Keratinocyte (primary cell): Measurements from ENCODE around the gene TANGO2. TPM values are rescaled to one million over a fixed set of nuclear protein-coding genes. Genes with fewer than 3 reads are reported as not detected.

Source experiments
- DNase-seq: peaks from one replicate; pipeline ENCODE4 v3.0.0-alpha.2; 2011; ENCODE audit warnings: low read depth, missing footprints, low spot score
- FAIRE-seq: peaks from 2 replicates; lab custom pipeline; 2011; peaks lifted over from hg19 to GRCh38; lab: Jason Lieb, UNC
- H2AFZ ChIP-seq: 2 replicates; pipeline ENCODE4 v1.6.0; 2012; ENCODE audit warnings: low read length, control low read depth, inconsistent platforms; ENCODE audit not compliant: control insufficient read depth
- H3K27ac ChIP-seq: 2 replicates; pipeline ENCODE4 v1.5.1; 2011; ENCODE audit warnings: low read length; ENCODE audit not compliant: control insufficient read depth, insufficient read depth
- H3K27me3 ChIP-seq: 3 replicates; pipeline ENCODE4 v1.6.0; 2011; ENCODE audit warnings: low read length; ENCODE audit not compliant: control insufficient read depth, insufficient read depth; ENCODE audit errors: extremely low read depth
- H3K36me3 ChIP-seq, 2 experiments: 2 replicates in 1 of 2; 3 replicates in 1 of 2; pipeline ENCODE4 v1.5.1; 2011; ENCODE audit warnings: low read length in 2 of 2, mild to moderate bottlenecking in 1 of 2; ENCODE audit not compliant: control insufficient read depth in 2 of 2, insufficient read depth in 2 of 2; ENCODE audit errors: extremely low read depth in 1 of 2
- H3K4me1 ChIP-seq: 3 replicates; pipeline ENCODE4 v1.5.1; 2011; ENCODE audit warnings: low read length; ENCODE audit not compliant: control insufficient read depth, insufficient read depth; ENCODE audit errors: extremely low read depth
- H3K4me2 ChIP-seq: 3 replicates; pipeline ENCODE4 v1.6.0; 2011; ENCODE audit warnings: low read depth, low read length; ENCODE audit not compliant: control insufficient read depth, insufficient read depth; ENCODE audit errors: extremely low read depth
- H3K4me3 ChIP-seq, 3 experiments: fragments of 200-600 bp in 1 of 3; sonication (generic) in 1 of 3; 2 replicates in 2 of 3; 3 replicates in 1 of 3; pipeline ENCODE4 v1.5.1; 2011 to 2016; ENCODE audit warnings: low read length in 3 of 3, mild to moderate bottlenecking in 3 of 3, control low read depth in 2 of 3, inconsistent platforms in 1 of 3, low read depth in 1 of 3, mixed read lengths in 1 of 3, mixed run types in 1 of 3, moderate library complexity in 1 of 3; ENCODE audit not compliant: control insufficient read depth in 2 of 3, insufficient read depth in 2 of 3; ENCODE audit errors: extremely low read depth in 1 of 3
- H3K79me2 ChIP-seq: 2 replicates; pipeline ENCODE4 v1.6.0; 2012; ENCODE audit warnings: low read length; ENCODE audit not compliant: control insufficient read depth, insufficient read depth
- H3K9ac ChIP-seq: 3 replicates; pipeline ENCODE4 v1.6.0; 2011; ENCODE audit warnings: low read length; ENCODE audit not compliant: control insufficient read depth, insufficient read depth; ENCODE audit errors: extremely low read depth
- H3K9me1 ChIP-seq: 3 replicates; pipeline ENCODE4 v1.6.0; 2011; ENCODE audit warnings: low read length; ENCODE audit not compliant: control insufficient read depth, insufficient read depth; ENCODE audit errors: extremely low read depth
- H3K9me3 ChIP-seq: 2 replicates; pipeline ENCODE4 v1.5.1; 2012; ENCODE audit warnings: low read depth, low read length; ENCODE audit not compliant: control insufficient read depth
- H4K20me1 ChIP-seq: 3 replicates; pipeline ENCODE4 v1.6.0; 2011; ENCODE audit warnings: low read length; ENCODE audit not compliant: control insufficient read depth, insufficient read depth; ENCODE audit errors: extremely low read depth
- CTCF ChIP-seq, 3 experiments: IDR thresholded peaks in 1 of 3; conservative IDR thresholded peaks in 1 of 3; optimal IDR thresholded peaks in 1 of 3; 2 replicates in 2 of 3; 3 replicates in 1 of 3; pipeline versions ENCODE3 to v1.5.1; 2011; ENCODE audit warnings: low read length in 3 of 3, mild to moderate bottlenecking in 3 of 3, moderate library complexity in 2 of 3, control low read depth in 1 of 3, inconsistent platforms in 1 of 3; ENCODE audit not compliant: insufficient read depth in 2 of 3; ENCODE audit errors: extremely low read depth in 1 of 3
- EZH2 ChIP-seq: IDR thresholded peaks from one replicate; pipeline ENCODE4 v1.6.1; 2012; ENCODE audit warnings: inconsistent platforms, mild to moderate bottlenecking, low read length, moderate library complexity
- dilution Hi-C: fragments of 300-500 bp; cut with MboI; formaldehyde crosslinking; loops from one replicate; pipeline ENCODE4 v1.7.0; 2020; ENCODE audit warnings: low sequenced_read_pairs; ENCODE audit not compliant: extremely low pct_ligation_motif_present
- polyA plus RNA-seq, 5 experiments: library from polyadenylated mRNA; depleted of rRNA in 3 of 5; stranded (reverse) in 3 of 5; stranded (forward) in 1 of 5; unstranded in 1 of 5; fragments of >200 nt; gene quantifications; 1 replicate in 1 of 5; 2 replicates in 3 of 5; 3 replicates in 1 of 5; pipeline versions ENCODE4 v1.2.1 to v1.2.3, GENCODE V29; 2011 to 2012; ENCODE audit warnings: missing spikeins in 2 of 5, low read depth in 1 of 5, low replicate concordance in 1 of 5

TANGO2 gene
- polyA plus RNA-seq, 1 donor (not counting 4 experiments of a cell fraction or from before 2014, with no cell fraction given): 20.1 TPM

- peaks cover 13% of the 10 kb centered on the region for H3K4me1 ChIP-seq
- TF ChIP-seq CTCF (optimal IDR thresholded peaks at IDR 0.05 in 1 of 3, IDR thresholded peaks at IDR 0.05 in 1 of 3, conservative IDR thresholded peaks at IDR 0.05 in 1 of 3; ENCODE audit: extremely low read depth in 1 of 3, insufficient read depth in 2 of 3, low read length in 3 of 3) (no peak), EZH2 (no peak)
- peaks cover 4% of the 10 kb centered on the region for H3K79me2 ChIP-seq
- no peak overlapping the region for H2AFZ ChIP-seq
- H3K4me2 ChIP-seq: no peak overlapping the region
- dilution Hi-C loops: no loop called here
- no peaks in the 10 kb centered on the region for H3K27me3 ChIP-seq
- DNase-seq (no peak), FAIRE-seq (no peak)
- H3K36me3 ChIP-seq: peaks cover 13 to 15% of the 10 kb centered on the region in 2 experiments
- peaks cover 3% of the 10 kb centered on the region for H4K20me1 ChIP-seq
- H3K9me3 ChIP-seq: no peaks in the 10 kb centered on the region
- H3K9ac ChIP-seq: no peak overlapping the region
- H3K4me3 ChIP-seq: no peak overlapping the region
- no peak overlapping the region for H3K27ac ChIP-seq
- no peaks in the 10 kb centered on the region for H3K9me1 ChIP-seq
Measured at GRCh38 chr22:20035375-20036083, 14.6 kb downstream of the TANGO2 start.

- H2AFZ ChIP-seq: no peak overlapping the region
- TF ChIP-seq EZH2: no peak
- no peak for TF ChIP-seq CTCF (optimal IDR thresholded peaks at IDR 0.05 in 1 of 3, IDR thresholded peaks at IDR 0.05 in 1 of 3, conservative IDR thresholded peaks at IDR 0.05 in 1 of 3; ENCODE audit: extremely low read depth in 1 of 3, insufficient read depth in 2 of 3, low read length in 3 of 3)
- no peak overlapping the region for H3K27ac ChIP-seq
- H3K4me3 ChIP-seq: no peak overlapping the region
- H3K79me2 ChIP-seq: peaks cover 4% of the 10 kb centered on the region
- no peaks in the 10 kb centered on the region for H3K9me3 ChIP-seq
- no peak overlapping the region for H3K9ac ChIP-seq
- FAIRE-seq (no peak), DNase-seq (no peak)
- peaks cover 13 to 17% of the 10 kb centered on the region in 2 experiments for H3K36me3 ChIP-seq
- H4K20me1 ChIP-seq: peaks cover 3% of the 10 kb centered on the region
- no peaks in the 10 kb centered on the region for H3K9me1 ChIP-seq
- H3K4me2 ChIP-seq: no peak overlapping the region
- H3K27me3 ChIP-seq: no peaks in the 10 kb centered on the region
- dilution Hi-C loops: no loop called here
- peaks cover 13% of the 10 kb centered on the region for H3K4me1 ChIP-seq
Measured at GRCh38 chr22:20036084-20036482, 15.2 kb downstream of the TANGO2 start.
